Lower leg skin (tissue), 4 donors: ENCODE results near the gene FSD1. TPM values are rescaled to one million over a fixed set of nuclear protein-coding genes. Genes with fewer than 3 reads are reported as not detected.

Experiments used
- DNase-seq, 2 donors: peaks; one replicate each; pipeline ENCODE4 v3.0.0-alpha.2; 2019; ENCODE audit warnings: low spot score in 2 of 2
- H3K4me3 ChIP-seq: fragments of 200-600 bp; sonication (generic); 2 replicates; pipeline ENCODE4 v1.5.1; 2017; ENCODE audit warnings: mild to moderate bottlenecking, low read depth; ENCODE audit not compliant: poor library complexity, severe bottlenecking
- CTCF ChIP-seq, 3 donors: fragments of 450-650 bp; IDR thresholded peaks; one replicate each; pipeline ENCODE4 v1.5.1; 2016; ENCODE audit warnings: antibody characterized with exemption in 3 of 3, mild to moderate bottlenecking in 3 of 3, moderate library complexity in 2 of 3
- POLR2A ChIP-seq, 2 donors: fragments of 450-650 bp; IDR thresholded peaks; one replicate each; pipeline ENCODE4 v1.6.1; 2016 to 2017; ENCODE audit warnings: antibody characterized with exemption in 2 of 2, mild to moderate bottlenecking in 1 of 2, moderate library complexity in 1 of 2
- WGBS, 2 donors: methylation state at CpG; one replicate each; pipeline ENCODE4 v1.1.5; 2018; 5-methylcytosine and 5-hydroxymethylcytosine counted together
- intact Hi-C: fragments of 100-400 bp; cut with DNase I; formaldehyde crosslinking; loops from one replicate; pipeline ENCODE4 v1.15.0; 2023; ENCODE audit warnings: low total_unique reads
- total RNA-seq, 4 donors: library from RNA; depleted of rRNA; stranded (reverse); fragments of >200 nt; gene quantifications; one replicate each; pipeline ENCODE4 v1.1.0, GENCODE V29; 2016

The FSD1 gene
- total RNA-seq, 4 donors from 2014 or later, result 0.16 to 0.64 TPM; not detected in 2

GRCh38 chr19:4366666-4367335, 62.4 kb downstream of the FSD1 start:
- intact Hi-C loops, result no loop called here
- 91% methylated on average over 16 of the region's 16 CpGs for WGBS, 2 donors
- DNase-seq, result peak in 1 of 2 donors; percentile 83
- TF ChIP-seq POLR2A (IDR thresholded peaks at IDR 0.05) (no peak), CTCF (IDR thresholded peaks at IDR 0.05) (no peak)
- no peak overlapping the region for H3K4me3 ChIP-seq

GRCh38 chr19:4367336-4367723, 62.9 kb downstream of the FSD1 start:
- intact Hi-C loops, result no loop called here
- 85 to 88% methylated on average over 5 to 10 of the region's 10 CpGs for WGBS, 2 donors
- H3K4me3 ChIP-seq, result no peak overlapping the region

GRCh38 chr19:4367781-4368127, 63.4 kb downstream of the FSD1 start:
- intact Hi-C loops, result no loop called here
- DNase-seq, result no peak
- WGBS, 2 donors, result 70 to 85% methylated on average over 12 of the region's 13 CpGs
- no peak overlapping the region for H3K4me3 ChIP-seq
- TF ChIP-seq POLR2A (IDR thresholded peaks at IDR 0.05) (no peak), CTCF (IDR thresholded peaks at IDR 0.05) (no peak)

More at GRCh38 chr19:4367336-4367723, 62.9 kb downstream of the FSD1 start:
- no peak for TF ChIP-seq CTCF (IDR thresholded peaks at IDR 0.05)
- TF ChIP-seq POLR2A (IDR thresholded peaks at IDR 0.05), result no peak
- DNase-seq, result peak in 1 of 2 donors; percentile 82

GRCh38 chr19:4368128-4368820, 63.9 kb downstream of the FSD1 start:
- intact Hi-C loops, result no loop called here
- 45 to 47% methylated on average over 17 of the region's 19 CpGs for WGBS, 2 donors
- peak in 1 of 2 donors; percentile 88 for DNase-seq
- TF ChIP-seq CTCF (IDR thresholded peaks at IDR 0.05) (no peak), POLR2A (IDR thresholded peaks at IDR 0.05) (no peak)
- no peak overlapping the region for H3K4me3 ChIP-seq

- H3K4me3 ChIP-seq, result no peak overlapping the region
- peak in 1 of 2 donors; percentile 90 for DNase-seq
- WGBS, 2 donors, result 24 to 33% methylated on average over 18 to 24 of the region's 25 CpGs
- TF ChIP-seq POLR2A (IDR thresholded peaks at IDR 0.05), result no peak
- no peak for TF ChIP-seq CTCF (IDR thresholded peaks at IDR 0.05)
- intact Hi-C loops, result no loop called here
Measured at GRCh38 chr19:4369109-4369887, 64.9 kb downstream of the FSD1 start.
